AG04450 (cell line): ENCODE results near the gene PAK5. TPM values are rescaled to one million over a fixed set of nuclear protein-coding genes. Genes with fewer than 3 reads are reported as not detected.

ENCODE experiments used
- CTCF ChIA-PET: fragments of 300-600, 350-600 bp; formaldehyde crosslinking; extraction: SDS; loops from one replicate; lab custom pipeline; 2022; ENCODE audit warnings: antibody characterized with exemption, inconsistent platforms; lab: Charles Lee
- POLR2A ChIA-PET: fragments of 350-600 bp; formaldehyde crosslinking; extraction: SDS; loops from one replicate; lab custom pipeline; 2021; ENCODE audit warnings: antibody characterized with exemption, inconsistent platforms; lab: Yijun Ruan, JAX
- DNase-seq: peaks from one replicate; pipeline ENCODE4 v3.0.0-alpha.2; 2011; ENCODE audit warnings: low read depth, low spot score
- H3K27ac ChIP-seq: one replicate; pipeline ENCODE4 v1.5.1; 2012; ENCODE audit warnings: low read depth, low read length, control low read depth
- H3K27me3 ChIP-seq: one replicate; pipeline ENCODE4 v1.6.0; 2012; ENCODE audit warnings: low read length; ENCODE audit not compliant: control insufficient read depth, insufficient read depth
- H3K4me3 ChIP-seq: 2 replicates; pipeline ENCODE4 v1.5.1; 2011; ENCODE audit warnings: mild to moderate bottlenecking, low read depth, low read length, control low read depth
- H3K9me3 ChIP-seq: 2 replicates; pipeline ENCODE4 v1.5.1; 2012; ENCODE audit warnings: low read length; ENCODE audit not compliant: control insufficient read depth, insufficient read depth
- CTCF ChIP-seq: IDR thresholded peaks from 2 replicates; pipeline ENCODE4 v1.5.1; 2011; ENCODE audit warnings: low read depth, low read length, control low read depth, inconsistent platforms
- polyA plus RNA-seq: library from polyadenylated mRNA; depleted of rRNA; stranded (reverse); fragments of >200 nt; gene quantifications from 2 replicates; pipeline ENCODE4 v1.2.3, GENCODE V29; 2011

The PAK5 gene
- polyA plus RNA-seq, 1 experiment = not detected

GRCh38 chr20:9572670-9573069, 266.2 kb downstream of the PAK5 start:
- no peak for DNase-seq
- no peak for TF ChIP-seq CTCF
- peaks cover 13% of the 10 kb centered on the region for H3K27me3 ChIP-seq
- no peak overlapping the region for H3K27ac ChIP-seq
- H3K9me3 ChIP-seq = no peaks in the 10 kb centered on the region
- ChIA-PET POLR2A (no interaction called here), CTCF (interaction anchor here (1.1 to 3.2 kb wide), 2 partner anchors 37 to 164 kb away, joined by 5 to 8 read pairs; no protein-coding TSS in a partner anchor)
- H3K4me3 ChIP-seq = no peak overlapping the region

- Histone ChIP-seq H3K27ac (no peak overlapping the region), H3K4me3 (no peak overlapping the region), H3K9me3 (no peaks in the 10 kb centered on the region), H3K27me3 (peaks cover 9% of the 10 kb centered on the region)
- TF ChIP-seq CTCF = no peak
- CTCF ChIA-PET = interaction anchor here (1.4 to 3.2 kb wide), 2 partner anchors 38 to 164 kb away, joined by 3 to 8 read pairs; no protein-coding TSS in a partner anchor
- no peak for DNase-seq
- POLR2A ChIA-PET = no interaction called here
These were observed 267.1 kb downstream of the PAK5 start for GRCh38 chr20:9571783-9572182.

GRCh38 chr20:9570612-9571011, 268.3 kb downstream of the PAK5 start:
- CTCF ChIA-PET = interaction anchor here (0.6 to 3.2 kb wide), 3 partner anchors 39 to 526 kb away, joined by 3 to 10 read pairs (median 8); no protein-coding TSS in a partner anchor
- H3K9me3 ChIP-seq = no peaks in the 10 kb centered on the region
- DNase-seq = no peak
- no peak for TF ChIP-seq CTCF
- POLR2A ChIA-PET = no interaction called here
- H3K27ac ChIP-seq = no peak overlapping the region
- H3K4me3 ChIP-seq = no peak overlapping the region
- peaks cover 7% of the 10 kb centered on the region for H3K27me3 ChIP-seq

GRCh38 chr20:9566977-9567376, 271.9 kb downstream of the PAK5 start:
- CTCF ChIA-PET = no interaction called here
- Histone ChIP-seq H3K27ac (no peak overlapping the region), H3K27me3 (peaks cover 4% of the 10 kb centered on the region), H3K9me3 (no peaks in the 10 kb centered on the region), H3K4me3 (no peak overlapping the region)
- DNase-seq = no peak
- POLR2A ChIA-PET = interaction anchor here (0.6 kb wide), 1 partner anchor 1071 kb away, joined by 3 read pairs; no protein-coding TSS in a partner anchor
- no peak for TF ChIP-seq CTCF

- CTCF ChIA-PET = no interaction called here
These were observed 272.8 kb downstream of the PAK5 start for GRCh38 chr20:9565910-9566550.

More at GRCh38 chr20:9565910-9566550, 272.8 kb downstream of the PAK5 start:
- DNase-seq = no peak
- no peak for TF ChIP-seq CTCF
- Histone ChIP-seq H3K9me3 (no peaks in the 10 kb centered on the region), H3K4me3 (no peak overlapping the region), H3K27me3 (peaks cover 4% of the 10 kb centered on the region), H3K27ac (no peak overlapping the region)
- POLR2A ChIA-PET = interaction anchor here (0.6 kb wide), 1 partner anchor 1072 kb away, joined by 3 read pairs; no protein-coding TSS in a partner anchor
